Neural cell (in vitro differentiated cells): Measurements from ENCODE around the gene CYP4B1.

ENCODE experiments used
- CTCF ChIP-seq: fragments of 450-650 bp; IDR thresholded peaks from 2 replicates; pipeline ENCODE4 v1.5.1; 2014; ENCODE audit warnings: antibody characterized with exemption, mild to moderate bottlenecking, moderate library complexity; ENCODE audit not compliant: poor library complexity, severe bottlenecking
- EZH2 ChIP-seq: fragments of 200-600, 300-800 bp; shearing (Covaris generic), sonication (generic); IDR thresholded peaks from 2 replicates; pipeline ENCODE4 v1.6.1; 2014; ENCODE audit warnings: antibody characterized with exemption, low read length, borderline replicate concordance, mild to moderate bottlenecking; ENCODE audit not compliant: insufficient read depth, poor library complexity, severe bottlenecking
- POLR2AphosphoS5 ChIP-seq: IDR thresholded peaks from 2 replicates; pipeline ENCODE4 v1.6.1; 2012
- TAF1 ChIP-seq: IDR thresholded peaks from 2 replicates; pipeline ENCODE4 v1.6.1; 2012; ENCODE audit warnings: low read depth
- TF ChIP-seq, protein P1 (sequence below): IDR thresholded peaks from 2 replicates; pipeline ENCODE4 v1.6.1; 2012; ENCODE audit warnings: borderline replicate concordance

GRCh38 chr1:46764402-46764801 is 34.4 kb upstream of the CYP4B1 start:
- TF ChIP-seq, protein P1, sequence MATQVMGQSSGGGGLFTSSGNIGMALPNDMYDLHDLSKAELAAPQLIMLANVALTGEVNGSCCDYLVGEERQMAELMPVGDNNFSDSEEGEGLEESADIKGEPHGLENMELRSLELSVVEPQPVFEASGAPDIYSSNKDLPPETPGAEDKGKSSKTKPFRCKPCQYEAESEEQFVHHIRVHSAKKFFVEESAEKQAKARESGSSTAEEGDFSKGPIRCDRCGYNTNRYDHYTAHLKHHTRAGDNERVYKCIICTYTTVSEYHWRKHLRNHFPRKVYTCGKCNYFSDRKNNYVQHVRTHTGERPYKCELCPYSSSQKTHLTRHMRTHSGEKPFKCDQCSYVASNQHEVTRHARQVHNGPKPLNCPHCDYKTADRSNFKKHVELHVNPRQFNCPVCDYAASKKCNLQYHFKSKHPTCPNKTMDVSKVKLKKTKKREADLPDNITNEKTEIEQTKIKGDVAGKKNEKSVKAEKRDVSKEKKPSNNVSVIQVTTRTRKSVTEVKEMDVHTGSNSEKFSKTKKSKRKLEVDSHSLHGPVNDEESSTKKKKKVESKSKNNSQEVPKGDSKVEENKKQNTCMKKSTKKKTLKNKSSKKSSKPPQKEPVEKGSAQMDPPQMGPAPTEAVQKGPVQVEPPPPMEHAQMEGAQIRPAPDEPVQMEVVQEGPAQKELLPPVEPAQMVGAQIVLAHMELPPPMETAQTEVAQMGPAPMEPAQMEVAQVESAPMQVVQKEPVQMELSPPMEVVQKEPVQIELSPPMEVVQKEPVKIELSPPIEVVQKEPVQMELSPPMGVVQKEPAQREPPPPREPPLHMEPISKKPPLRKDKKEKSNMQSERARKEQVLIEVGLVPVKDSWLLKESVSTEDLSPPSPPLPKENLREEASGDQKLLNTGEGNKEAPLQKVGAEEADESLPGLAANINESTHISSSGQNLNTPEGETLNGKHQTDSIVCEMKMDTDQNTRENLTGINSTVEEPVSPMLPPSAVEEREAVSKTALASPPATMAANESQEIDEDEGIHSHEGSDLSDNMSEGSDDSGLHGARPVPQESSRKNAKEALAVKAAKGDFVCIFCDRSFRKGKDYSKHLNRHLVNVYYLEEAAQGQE, result no peak
- no peak for TF ChIP-seq TAF1
- TF ChIP-seq EZH2, result no peak
- no peak for TF ChIP-seq CTCF
- TF ChIP-seq POLR2AphosphoS5, result no peak
